Esophagus muscularis mucosa (tissue), 4 donors: ENCODE measurements around the gene MED25.

Source experiments
- EP300 ChIP-seq: sonication (generic); formaldehyde crosslinking; IDR thresholded peaks from one replicate; pipeline ENCODE4 v1.6.1; 2017; ENCODE audit warnings: antibody characterized with exemption
- POLR2A ChIP-seq: fragments of 450-650 bp; IDR thresholded peaks from one replicate; pipeline ENCODE4 v1.6.1; 2017; ENCODE audit warnings: antibody characterized with exemption, moderate library complexity, mild to moderate bottlenecking, low read depth
- POLR2AphosphoS5 ChIP-seq, 2 donors: sonication (generic); formaldehyde crosslinking; IDR thresholded peaks; one replicate each; pipeline ENCODE4 v1.6.1; 2017; ENCODE audit warnings: antibody characterized with exemption in 2 of 2
- TF ChIP-seq, protein P1 (sequence below), 3 experiments: fragments of 200-600 bp in 2 of 3; fragments of 450-650 bp in 1 of 3; sonication (generic) in 2 of 3; IDR thresholded peaks; one replicate each; pipeline ENCODE4 v1.5.1; 2017 to 2019; ENCODE audit warnings: antibody characterized with exemption in 3 of 3, mild to moderate bottlenecking in 2 of 3, moderate library complexity in 1 of 3

GRCh38 chr19:49880162-49880869, 62.2 kb downstream of the MED25 start:
- TF ChIP-seq, protein P1, sequence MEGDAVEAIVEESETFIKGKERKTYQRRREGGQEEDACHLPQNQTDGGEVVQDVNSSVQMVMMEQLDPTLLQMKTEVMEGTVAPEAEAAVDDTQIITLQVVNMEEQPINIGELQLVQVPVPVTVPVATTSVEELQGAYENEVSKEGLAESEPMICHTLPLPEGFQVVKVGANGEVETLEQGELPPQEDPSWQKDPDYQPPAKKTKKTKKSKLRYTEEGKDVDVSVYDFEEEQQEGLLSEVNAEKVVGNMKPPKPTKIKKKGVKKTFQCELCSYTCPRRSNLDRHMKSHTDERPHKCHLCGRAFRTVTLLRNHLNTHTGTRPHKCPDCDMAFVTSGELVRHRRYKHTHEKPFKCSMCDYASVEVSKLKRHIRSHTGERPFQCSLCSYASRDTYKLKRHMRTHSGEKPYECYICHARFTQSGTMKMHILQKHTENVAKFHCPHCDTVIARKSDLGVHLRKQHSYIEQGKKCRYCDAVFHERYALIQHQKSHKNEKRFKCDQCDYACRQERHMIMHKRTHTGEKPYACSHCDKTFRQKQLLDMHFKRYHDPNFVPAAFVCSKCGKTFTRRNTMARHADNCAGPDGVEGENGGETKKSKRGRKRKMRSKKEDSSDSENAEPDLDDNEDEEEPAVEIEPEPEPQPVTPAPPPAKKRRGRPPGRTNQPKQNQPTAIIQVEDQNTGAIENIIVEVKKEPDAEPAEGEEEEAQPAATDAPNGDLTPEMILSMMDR (IDR thresholded peaks at IDR 0.05) = no peak
- TF ChIP-seq POLR2AphosphoS5 (IDR thresholded peaks at IDR 0.05) (no peak), POLR2A (no peak), EP300 (no peak)
